IMR-90 (cell line): ENCODE results near the gene CACNA2D3. TPM values are rescaled to one million over a fixed set of nuclear protein-coding genes. Genes with fewer than 3 reads are reported as not detected.

Experiments
- ATAC-seq: fragments of 200-7000 bp; cut with Tn5 transposase; 2 replicates; pipeline ENCODE4 v1.9.1; 2020; ENCODE audit warnings: low read depth, mild to moderate bottlenecking, moderate library complexity
- BruUV-seq: library from RNA; stranded (reverse); fragments of 400-500 nt; replicated peaks from 2 replicates; lab custom pipeline; 2021; lab: Mats Ljungman, UMichigan
- CTCF ChIA-PET: fragments of 300-600 bp; formaldehyde crosslinking; extraction: SDS; loops from one replicate; lab custom pipeline; 2021; ENCODE audit warnings: antibody characterized with exemption; lab: Yijun Ruan, JAX
- POLR2A ChIA-PET: fragments of 300-600 bp; sonication (Branson Sonifier 250); formaldehyde crosslinking; loops from one replicate; lab custom pipeline; 2022; ENCODE audit warnings: antibody characterized with exemption; ENCODE audit not compliant: unreplicated experiment; lab: Charles Lee
- DNase-seq: peaks from one replicate; pipeline ENCODE4 v3.0.0; 2013
- H2AFZ ChIP-seq: replicated peaks from 2 replicates; pipeline ENCODE3; 2013; ENCODE audit warnings: low read length, mild to moderate bottlenecking; ENCODE audit not compliant: poor library complexity
- H2AK5ac ChIP-seq: 2 replicates; pipeline ENCODE4 v1.6.1; 2013; ENCODE audit warnings: low read depth, low read length, inconsistent platforms
- H2AK9ac ChIP-seq: replicated peaks from 2 replicates; pipeline ENCODE3; 2013; ENCODE audit warnings: mild to moderate bottlenecking, low read depth, low read length, moderate library complexity; ENCODE audit not compliant: poor library complexity
- H2BK120ac ChIP-seq: 2 replicates; pipeline ENCODE4 v1.6.1; 2013; ENCODE audit warnings: low read depth, low read length, inconsistent platforms
- H2BK15ac ChIP-seq: 3 replicates; pipeline ENCODE4 v1.6.1; 2013; ENCODE audit warnings: low read depth, low read length, inconsistent platforms
- H2BK20ac ChIP-seq: 2 replicates; pipeline ENCODE4 v1.6.1; 2013; ENCODE audit warnings: low read depth, mild to moderate bottlenecking, inconsistent platforms, low read length, moderate library complexity
- H2BK5ac ChIP-seq: 2 replicates; pipeline ENCODE4 v1.6.1; 2013; ENCODE audit warnings: mild to moderate bottlenecking, low read depth, low read length, inconsistent platforms; ENCODE audit not compliant: poor library complexity, severe bottlenecking
- H3K14ac ChIP-seq: replicated peaks from 2 replicates; pipeline ENCODE4 v1.6.1; 2013; ENCODE audit warnings: low read depth, low read length, inconsistent platforms
- H3K18ac ChIP-seq: 2 replicates; pipeline ENCODE4 v1.6.1; 2013; ENCODE audit warnings: low read depth, low read length, control low read depth
- H3K23ac ChIP-seq: 2 replicates; pipeline ENCODE4 v1.6.1; 2013; ENCODE audit warnings: low read depth, low read length, inconsistent platforms
- H3K27ac ChIP-seq: 2 replicates; pipeline ENCODE4 v1.5.1; 2013; ENCODE audit warnings: mild to moderate bottlenecking, control low read depth, low read length; ENCODE audit not compliant: insufficient read depth
- H3K27me3 ChIP-seq: 2 replicates; pipeline ENCODE4 v1.6.1; 2013; ENCODE audit warnings: low read length; ENCODE audit not compliant: control insufficient read depth, insufficient read depth
- H3K36me3 ChIP-seq: 2 replicates; pipeline ENCODE4 v1.6.1; 2013; ENCODE audit warnings: low read length, mixed read lengths; ENCODE audit not compliant: control insufficient read depth, insufficient read depth
- H3K4ac ChIP-seq: 2 replicates; pipeline ENCODE4 v1.6.1; 2013; ENCODE audit warnings: low read depth, low read length, inconsistent platforms
- H3K4me1 ChIP-seq: 2 replicates; pipeline ENCODE4 v1.6.1; 2013; ENCODE audit warnings: low read length, mixed read lengths; ENCODE audit not compliant: control insufficient read depth, insufficient read depth
- H3K4me2 ChIP-seq: 2 replicates; pipeline ENCODE4 v1.6.1; 2013; ENCODE audit warnings: low read depth, mild to moderate bottlenecking, control low read depth, low read length, moderate library complexity
- H3K4me3 ChIP-seq: 2 replicates; pipeline ENCODE4 v1.5.1; 2013; ENCODE audit warnings: low read depth, mild to moderate bottlenecking, control low read depth, low read length, moderate library complexity; ENCODE audit not compliant: insufficient read depth
- H3K56ac ChIP-seq: 2 replicates; pipeline ENCODE4 v1.6.1; 2013; ENCODE audit warnings: low read length, inconsistent platforms; ENCODE audit not compliant: insufficient read depth; ENCODE audit errors: extremely low read depth
- H3K79me1 ChIP-seq, 2 experiments: 2 replicates each; pipeline ENCODE4 v1.6.1; 2013; ENCODE audit warnings: low read length in 2 of 2, inconsistent platforms in 1 of 2, low read depth in 1 of 2
- H3K9ac ChIP-seq: 2 replicates; pipeline ENCODE4 v1.6.1; 2013; ENCODE audit warnings: low read depth, low read length, control low read depth
- H3K9me1 ChIP-seq: 2 replicates; pipeline ENCODE4 v1.6.1; 2013; ENCODE audit warnings: low read length, inconsistent platforms; ENCODE audit not compliant: insufficient read depth
- H3K9me3 ChIP-seq: 2 replicates; pipeline ENCODE4 v1.6.1; 2013; ENCODE audit warnings: low read length; ENCODE audit not compliant: control insufficient read depth, insufficient read depth
- H4K20me1 ChIP-seq: 2 replicates; pipeline ENCODE4 v1.6.1; 2013; ENCODE audit warnings: low read length, inconsistent platforms; ENCODE audit not compliant: insufficient read depth
- H4K5ac ChIP-seq: 2 replicates; pipeline ENCODE4 v1.6.1; 2013; ENCODE audit warnings: mild to moderate bottlenecking, low read depth, low read length, control low read depth
- H4K8ac ChIP-seq, 2 experiments: 2 replicates each; pipeline ENCODE4 v1.6.1; 2013; ENCODE audit warnings: low read depth in 2 of 2, low read length in 2 of 2, control low read depth in 1 of 2, inconsistent platforms in 1 of 2
- H4K91ac ChIP-seq: 2 replicates; pipeline ENCODE4 v1.6.1; 2013; ENCODE audit warnings: low read depth, low read length, inconsistent platforms; ENCODE audit not compliant: insufficient read depth
- CEBPB ChIP-seq: IDR thresholded peaks from 2 replicates; pipeline ENCODE4 v1.6.1; 2012; ENCODE audit warnings: low read depth, low read length, improper control_type of control experiment
- FOS ChIP-seq: fragments of 150-350 bp; IDR thresholded peaks from 2 replicates; pipeline ENCODE4 v1.6.1; 2016; ENCODE audit warnings: low read depth, low read length
- MAZ ChIP-seq: IDR thresholded peaks from 2 replicates; pipeline ENCODE4 v1.6.1; 2012; ENCODE audit warnings: low read depth, mild to moderate bottlenecking, low read length, improper control_type of control experiment, moderate library complexity, borderline replicate concordance
- MXI1 ChIP-seq: IDR thresholded peaks from 2 replicates; pipeline ENCODE4 v1.6.1; 2012; ENCODE audit warnings: low read depth, mild to moderate bottlenecking, low read length, moderate library complexity, borderline replicate concordance
- POLR2A ChIP-seq: IDR thresholded peaks from 2 replicates; pipeline ENCODE4 v1.6.1; 2012; ENCODE audit warnings: mild to moderate bottlenecking, low read depth, low read length
- RFX5 ChIP-seq: IDR thresholded peaks from 2 replicates; pipeline ENCODE4 v1.8.0; 2012; ENCODE audit warnings: low read depth, mild to moderate bottlenecking, low read length, moderate library complexity
- WGBS, 2 experiments: methylation state at CpG; one replicate each; pipeline versions ENCODE4 v1.1.5 to v1.1.7; 2013; ENCODE audit warnings: missing lambda C conversion rate in 2 of 2; ENCODE audit not compliant: insufficient read length in 1 of 2; ENCODE audit errors: extremely low coverage in 2 of 2; 5-methylcytosine and 5-hydroxymethylcytosine counted together
- dilution Hi-C: fragments of 300-500 bp; cut with HindIII; formaldehyde crosslinking; loops from one replicate; pipeline ENCODE4 v1.14.3; 2018; ENCODE audit warnings: low sequenced_read_pairs; ENCODE audit not compliant: unreplicated experiment
- in situ Hi-C: fragments of 300-500 bp; cut with MboI; formaldehyde crosslinking; loops from 3 replicates; pipeline ENCODE4 v1.14.3; 2019; ENCODE audit warnings: low sequenced_read_pairs, inconsistent platforms, mixed read lengths
- intact Hi-C: fragments of 100-400 bp; cut with micrococcal nuclease; formaldehyde crosslinking; loops from 2 replicates; pipeline ENCODE4 v1.10.0; 2022
- polyA plus RNA-seq, 3 experiments: library from polyadenylated mRNA; depleted of rRNA; stranded (reverse); fragments of >200 nt; gene quantifications; 2 replicates each; pipeline ENCODE4 v1.2.3, GENCODE V29; 2012; ENCODE audit warnings: low replicate concordance in 1 of 3
- total RNA-seq: library from RNA; depleted of rRNA; stranded (reverse); fragments of >200 nt; gene quantifications from 2 replicates; pipeline ENCODE4 v1.2.3, GENCODE V29; 2012

Gene CACNA2D3
- total and polyA plus RNA-seq, 2 of the 4 experiments (the other 2 are of a cell fraction), result 0.36 to 0.41 TPM

- no peaks in the 10 kb centered on the region for H3K79me1 ChIP-seq
- no peak for ATAC-seq
- H2BK15ac ChIP-seq, result no peak overlapping the region
- H3K9me1 ChIP-seq, result peaks cover 3% of the 10 kb centered on the region; the same call in 1 of the 2 replicates
- no peak overlapping the region for H4K5ac ChIP-seq
- no peak overlapping the region for H2BK5ac ChIP-seq
- ChIA-PET CTCF (no interaction called here), POLR2A (no interaction called here)
- H4K91ac ChIP-seq, result no peak overlapping the region
- DNase-seq, result no peak
- no peak overlapping the region for H3K4me3 ChIP-seq
- no peak overlapping the region for H2AK9ac ChIP-seq
- H3K4me2 ChIP-seq, result no peak overlapping the region
- H2AFZ ChIP-seq, result no peak overlapping the region
- H3K4me1 ChIP-seq, result peaks cover 12% of the 10 kb centered on the region
- peak overlapping the region; percentile 39; the same call in 1 of the 2 replicates for H3K14ac ChIP-seq
- no peaks in the 10 kb centered on the region for H3K27me3 ChIP-seq
- no peak overlapping the region; a peak in 1 of 4 replicates for H4K8ac ChIP-seq
- no peaks in the 10 kb centered on the region for H3K9me3 ChIP-seq
- H3K18ac ChIP-seq, result peak overlapping the region; percentile 63
- intact Hi-C loops (no loop called here), in situ Hi-C loops (no loop called here), dilution Hi-C loops (no loop called here)
- H3K36me3 ChIP-seq, result no peaks in the 10 kb centered on the region
- no peak overlapping the region for H3K9ac ChIP-seq
- H3K4ac ChIP-seq, result 0 out of 2 replicates have a peak overlapping the region, but pooled peaks have one; percentile 11
- H4K20me1 ChIP-seq, result no peaks in the 10 kb centered on the region
- no peak overlapping the region for H3K27ac ChIP-seq
- no peak overlapping the region for H3K23ac ChIP-seq
- no peak overlapping the region for H2AK5ac ChIP-seq
- no peak overlapping the region for H2BK120ac ChIP-seq
- WGBS, 2 experiments, result no CpG with 5 or more reads among the region's 4 CpGs
- TF ChIP-seq MXI1, result no peak
- TF ChIP-seq POLR2A, result no peak
- TF ChIP-seq CEBPB, result no peak
- no peak for TF ChIP-seq MAZ
- no peak for TF ChIP-seq FOS
- no peak for TF ChIP-seq RFX5
- no TSS peak for BruUV-seq
- H3K56ac ChIP-seq, result no peak overlapping the region
- no peak overlapping the region for H2BK20ac ChIP-seq
Measured at GRCh38 chr3:54987719-54988118, 865.4 kb downstream of the CACNA2D3 start.
